Fibroblast of lung (primary cell): ENCODE measurements around the gene CCNK.

Experiments used
- CTCF ChIP-seq, 2 donors: IDR thresholded peaks in 1 of 2; conservative IDR thresholded peaks in 1 of 2; 1 replicate in 1 of 2; 2 replicates in 1 of 2; pipeline ENCODE4 v1.5.1; 2011 to 2012; ENCODE audit warnings: low read length in 2 of 2, control low read depth in 1 of 2, inconsistent platforms in 1 of 2, low read depth in 1 of 2, mild to moderate bottlenecking in 1 of 2
- EZH2 ChIP-seq: IDR thresholded peaks from 2 replicates; pipeline ENCODE4 v1.5.1; 2012; ENCODE audit warnings: low read length, control low read depth, mild to moderate bottlenecking; ENCODE audit errors: missing control alignments

GRCh38 chr14:99459481-99460100 lies 21.6 kb upstream of the CCNK start:
- TF ChIP-seq CTCF (conservative IDR thresholded peaks at IDR 0.05 in 1 of 2, IDR thresholded peaks at IDR 0.05 in 1 of 2; ENCODE audit: low read depth in 1 of 2, low read length in 2 of 2): no peak
- TF ChIP-seq EZH2: no peak
